Stimulated activated CD8-positive, alpha-beta memory T cell treated with anti-CD3 and anti-CD28 coated beads, Interleukin-4, amount 100 ng/mL, for 48 hours (primary cell): ENCODE results near the gene OR6C4.
"Not testable (repeated sequence)": the region's sequence is repeated elsewhere in the genome, so short reads cannot be mapped to it uniquely, and the experiment has no call there.

Experiments
- DNase-seq: peaks from one replicate; pipeline ENCODE4 v3.0.0-alpha.2; 2020

OR6C4 gene

DNA sequence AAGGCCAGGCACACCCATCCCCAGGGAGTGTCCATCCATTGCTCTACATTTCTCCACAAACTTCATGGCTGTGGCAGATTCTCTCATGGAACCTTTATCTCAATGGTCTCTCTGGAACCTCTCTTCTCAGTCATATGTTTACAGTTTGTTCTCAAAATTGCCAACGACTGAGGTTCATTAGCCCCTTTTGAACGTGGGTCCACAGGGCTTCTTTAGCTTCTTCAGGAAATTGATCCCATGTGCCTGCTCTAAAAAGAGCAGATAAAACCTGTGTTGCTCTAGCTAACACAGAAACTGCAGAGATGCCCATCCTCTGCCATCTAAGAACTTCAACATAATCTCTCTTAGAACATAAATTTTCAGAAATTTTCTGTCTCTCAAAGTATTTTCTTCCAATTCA, at the start of gene OR6C4:
Gene OR6C4 (plus strand): TSS at position 301 of the 400 bp plus-strand sequence. CDS start 1,625 bp downstream, outside the sequence.
- DNase-seq: no peak

DNA sequence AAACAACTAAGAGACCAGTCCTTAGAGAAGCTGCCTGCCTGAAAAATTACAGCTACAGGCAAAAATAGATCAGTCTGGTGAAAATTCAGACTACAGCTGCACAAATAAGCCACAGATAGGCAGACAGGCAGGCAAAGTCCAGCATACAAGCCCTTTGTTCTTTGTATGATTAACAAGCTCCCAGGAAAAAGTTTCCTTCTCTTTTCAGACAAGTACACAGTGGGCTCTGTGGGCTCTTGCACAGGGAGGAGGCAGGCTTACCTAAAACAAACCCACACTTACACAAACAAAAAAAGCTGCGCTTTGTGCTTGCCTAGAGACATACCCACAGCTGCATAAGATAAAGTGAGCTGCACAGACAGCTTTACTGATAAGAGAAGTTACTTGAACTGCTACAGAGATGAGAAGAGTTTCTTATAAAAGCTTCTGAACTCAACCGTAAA, 49.6 kb upstream of the OR6C4 start:
- no peak for DNase-seq

DNA sequence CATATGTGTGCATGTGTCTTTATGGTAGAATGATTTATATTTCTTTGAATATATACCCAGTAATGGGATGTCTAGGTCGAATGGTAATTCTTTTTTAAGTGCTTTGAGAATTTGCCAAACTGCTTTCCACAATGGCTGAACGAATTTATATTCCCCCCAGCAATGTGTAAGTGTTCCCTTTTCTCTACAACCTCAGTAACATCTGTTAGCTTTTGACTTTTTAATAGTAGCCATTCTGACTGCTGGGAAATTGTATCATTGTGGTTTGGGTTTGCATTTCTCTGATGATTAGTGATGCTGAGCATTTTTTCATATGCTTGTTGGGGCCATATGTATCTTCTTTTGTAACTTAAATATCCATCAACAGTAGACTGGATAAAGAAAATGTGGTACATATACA, 47.8 kb upstream of the OR6C4 start:
- no peak for DNase-seq

DNA sequence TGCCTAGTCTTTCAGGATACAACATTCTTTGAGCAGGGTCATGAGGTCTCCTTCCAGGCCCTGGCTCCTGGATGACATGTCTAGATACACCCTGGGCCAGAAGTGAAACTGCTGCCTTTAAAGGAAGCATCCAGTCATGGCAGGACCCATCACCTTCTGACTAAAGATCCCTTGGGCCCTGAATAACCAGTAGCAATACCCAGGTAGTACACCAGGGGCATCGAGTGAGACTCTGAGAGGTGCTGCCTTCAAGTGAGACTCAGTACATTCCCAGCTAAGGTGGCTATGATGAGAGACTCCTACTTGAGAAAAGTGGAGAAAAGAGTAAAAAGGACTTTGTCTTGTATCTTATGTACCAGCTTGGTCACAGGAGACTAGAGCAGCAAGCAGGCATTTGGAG, 33.7 kb upstream of the OR6C4 start:
- no peak for DNase-seq

DNA sequence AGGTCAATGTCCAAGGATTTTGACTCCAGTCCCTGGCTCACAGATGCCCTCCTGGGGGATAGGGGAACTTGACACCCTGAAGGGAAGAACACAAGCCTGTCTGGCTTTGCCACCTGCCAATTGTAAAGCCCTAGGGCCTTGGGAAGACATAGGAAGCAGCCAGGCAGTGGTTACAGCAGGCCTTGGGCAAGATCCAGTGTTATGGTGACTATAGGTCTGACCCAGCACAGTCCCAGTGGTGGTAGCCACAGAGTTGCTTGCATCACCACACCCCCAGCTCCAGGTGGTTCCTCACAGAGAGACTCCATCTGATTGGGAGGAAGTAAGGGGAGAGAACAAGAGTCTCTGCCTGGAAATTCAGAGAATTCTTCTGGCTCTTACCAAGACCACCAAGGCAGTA, 33.0 kb upstream of the OR6C4 start:
- no peak for DNase-seq

DNA sequence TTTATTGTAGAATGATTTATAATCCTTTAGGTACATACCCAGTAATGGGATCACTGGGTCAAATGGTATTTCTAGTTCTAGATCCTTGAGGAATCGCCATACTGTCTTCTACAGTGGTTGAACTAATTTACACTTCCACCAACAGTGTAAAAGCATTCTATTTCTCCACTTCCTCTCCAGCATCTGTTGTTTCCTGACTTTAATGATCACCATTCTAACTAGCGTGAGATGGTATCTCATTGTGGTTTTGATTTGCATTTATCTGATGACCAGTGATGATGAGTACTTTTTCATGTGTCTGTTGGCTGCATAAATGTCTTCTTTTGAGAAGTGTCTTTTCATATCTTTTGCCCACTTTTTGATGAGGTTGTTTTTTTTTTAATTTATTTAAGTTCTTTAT, 1.2 kb upstream of the OR6C4 start:
- not testable (repeated sequence) for DNase-seq

DNA sequence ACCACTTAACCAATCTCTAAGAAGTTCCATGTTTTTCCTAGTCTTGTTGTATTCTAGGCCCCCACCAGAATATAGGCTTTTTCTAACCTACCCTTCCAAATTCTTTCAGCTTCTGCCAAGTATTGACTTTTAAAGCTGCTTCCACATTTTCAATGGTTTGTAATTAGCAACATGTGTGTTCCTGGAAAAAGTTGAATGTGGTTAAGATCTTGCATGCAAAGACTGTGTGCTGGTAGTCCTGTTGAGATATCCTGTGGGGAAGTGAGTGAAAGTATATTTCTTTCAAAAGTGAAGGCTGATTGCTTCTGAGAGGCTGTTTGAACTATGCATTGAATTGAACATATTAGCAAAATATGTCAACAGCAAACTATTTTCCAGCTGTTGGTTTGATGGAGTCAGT, 646 bp upstream of the OR6C4 start:
- no peak for DNase-seq

DNA sequence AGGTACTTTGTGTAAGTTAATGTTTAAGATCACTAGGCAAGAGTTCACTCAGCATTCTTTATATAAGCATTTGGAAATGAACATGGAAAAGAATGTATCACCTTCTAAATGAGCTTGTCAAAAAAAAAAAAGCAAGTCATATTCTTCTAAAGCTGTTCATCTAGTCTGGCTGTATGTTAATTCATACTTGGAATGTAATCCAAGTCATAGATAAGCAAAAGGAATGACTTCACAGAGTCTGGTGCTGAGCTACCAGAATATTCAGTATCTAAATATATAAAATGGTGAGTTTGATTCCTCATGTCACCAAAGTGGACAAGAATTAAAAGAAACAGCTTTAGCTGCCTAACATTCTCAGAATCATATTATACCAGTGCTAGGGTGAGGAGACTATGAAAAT, 4.9 kb downstream of the OR6C4 start:
- no peak for DNase-seq

DNA sequence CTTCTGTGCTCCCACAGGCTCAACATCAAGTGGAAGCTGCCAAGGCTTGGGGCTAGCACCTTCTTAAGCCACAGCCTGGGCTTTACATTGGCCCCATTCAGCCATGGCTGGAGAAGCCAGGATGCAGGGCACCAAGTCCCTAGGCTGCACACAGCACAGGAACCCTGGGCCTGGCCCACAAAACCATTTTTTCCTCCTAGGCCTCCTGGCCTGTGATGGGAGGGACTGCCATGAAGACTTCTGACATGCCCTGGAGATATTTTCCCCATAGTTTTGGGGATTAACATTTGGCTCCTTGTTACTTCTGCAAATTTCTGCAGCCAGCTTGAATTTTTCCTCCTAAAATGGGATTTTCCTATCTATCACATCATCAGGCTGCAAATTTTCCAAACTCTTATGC, 20.7 kb downstream of the OR6C4 start:
- DNase-seq: not testable (repeated sequence)

DNA sequence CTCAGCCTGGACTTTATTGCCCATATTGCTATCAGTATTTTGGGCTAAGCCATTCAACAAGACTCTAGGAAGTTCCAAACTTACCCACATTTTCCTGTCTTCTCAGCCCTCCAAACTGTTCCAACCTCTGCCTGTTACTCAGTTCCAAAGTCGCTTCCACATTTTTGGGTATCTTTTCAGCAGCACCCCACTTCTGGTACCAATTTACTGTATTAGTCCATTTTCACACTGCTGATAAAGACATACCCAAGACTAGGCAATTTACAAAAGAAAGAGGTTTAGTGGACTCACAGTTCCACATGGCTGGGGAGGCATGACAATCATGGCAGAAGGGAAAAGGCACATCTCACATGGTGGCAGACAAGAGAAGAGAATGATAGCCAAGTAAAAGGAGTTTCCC, 21.3 kb downstream of the OR6C4 start:
- not testable (repeated sequence) for DNase-seq

DNA sequence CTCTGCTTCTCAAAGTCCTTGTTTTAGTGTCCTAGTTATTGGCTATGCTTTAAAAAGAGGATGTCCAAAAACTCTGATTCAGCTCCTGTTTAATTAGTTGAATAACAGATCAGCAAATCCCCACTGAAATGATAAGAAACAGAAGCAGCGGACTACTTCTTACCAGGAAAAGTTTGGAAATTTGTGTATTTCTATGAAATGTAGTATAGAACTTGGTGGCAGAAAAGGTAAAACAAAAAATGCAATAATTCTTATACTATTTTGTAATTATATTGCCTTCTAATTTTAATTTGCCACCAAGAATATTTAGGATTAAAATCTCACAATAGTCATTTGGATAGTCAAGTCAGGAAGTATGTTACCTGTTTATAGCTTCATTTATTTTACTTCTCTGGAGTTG, 22.8 kb downstream of the OR6C4 start, which contains the start of gene OR2AP1:
Gene OR2AP1 (plus strand): TSS at position 301 of the 400 bp plus-strand sequence. CDS start 1,947 bp downstream, outside the sequence.
- no peak for DNase-seq

DNA sequence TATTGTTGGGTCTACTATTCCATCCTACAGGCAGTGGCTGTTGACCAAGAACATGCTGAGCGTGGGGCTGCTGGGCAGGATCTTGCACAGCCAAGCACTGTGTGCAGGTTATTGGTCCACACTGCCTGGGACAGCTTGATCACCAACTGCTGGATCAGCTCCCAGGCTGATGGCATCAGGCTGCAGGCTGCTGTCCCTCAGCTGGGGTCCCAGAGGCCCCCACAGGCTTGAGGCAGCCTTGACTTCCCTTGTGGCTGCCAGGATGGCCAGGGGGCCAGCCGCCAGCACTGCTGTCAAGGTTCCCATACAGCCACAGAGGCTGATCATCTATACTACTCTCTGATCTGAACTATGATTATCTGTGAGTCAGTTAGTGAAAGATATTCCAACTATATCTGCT, 32.7 kb downstream of the OR6C4 start:
- DNase-seq: no peak

DNA sequence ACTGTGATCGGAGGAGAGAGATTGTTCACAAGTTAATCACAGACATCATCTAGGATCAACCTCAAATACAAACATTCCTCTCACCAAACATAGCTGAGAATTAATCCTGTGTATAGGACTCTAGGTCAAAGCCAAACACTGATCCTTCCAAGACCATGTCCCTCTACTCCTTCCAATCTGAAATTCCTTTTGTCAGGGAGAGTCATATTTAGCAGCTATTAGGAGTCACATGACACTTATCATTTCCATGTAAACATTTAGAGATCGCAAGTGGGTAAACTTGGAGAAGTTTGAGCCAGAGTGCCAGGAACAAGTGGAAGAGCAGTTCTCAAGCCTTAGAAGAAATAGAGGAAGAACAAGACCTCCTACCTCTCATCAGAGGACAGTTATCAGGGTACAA, 36.4 kb downstream of the OR6C4 start:
- DNase-seq: no peak

DNA sequence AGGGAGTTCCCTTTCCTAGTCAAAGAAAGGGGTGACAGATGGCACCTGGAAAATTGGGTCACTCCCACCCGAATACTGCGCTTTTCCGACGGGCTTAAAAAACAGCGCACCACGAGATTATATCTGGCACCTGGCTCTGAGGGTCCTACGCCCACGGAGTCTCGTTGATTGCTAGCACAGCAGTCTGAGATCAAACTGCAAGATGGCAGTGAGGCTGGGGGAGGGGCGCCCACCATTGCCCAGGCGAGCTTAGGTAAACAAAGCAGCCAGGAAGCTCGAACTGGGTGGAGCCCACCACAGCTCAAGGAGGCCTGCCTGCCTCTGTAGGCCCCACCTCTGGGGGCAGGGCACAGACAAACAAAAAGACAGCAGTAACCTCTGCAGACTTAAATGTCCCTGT, 40.8 kb downstream of the OR6C4 start:
- not testable (repeated sequence) for DNase-seq
